Measurements from ENCODE around the gene TRMT10A. TPM values are rescaled to one million over a fixed set of nuclear protein-coding genes. Genes with fewer than 3 reads are reported as not detected.

The TRMT10A gene
- total and polyA plus RNA-seq, 2 of the 13 experiments (the other 11 are each of a cell fraction or from before 2014, with no cell fraction given) = 3.9 to 12.6 TPM

DNA sequence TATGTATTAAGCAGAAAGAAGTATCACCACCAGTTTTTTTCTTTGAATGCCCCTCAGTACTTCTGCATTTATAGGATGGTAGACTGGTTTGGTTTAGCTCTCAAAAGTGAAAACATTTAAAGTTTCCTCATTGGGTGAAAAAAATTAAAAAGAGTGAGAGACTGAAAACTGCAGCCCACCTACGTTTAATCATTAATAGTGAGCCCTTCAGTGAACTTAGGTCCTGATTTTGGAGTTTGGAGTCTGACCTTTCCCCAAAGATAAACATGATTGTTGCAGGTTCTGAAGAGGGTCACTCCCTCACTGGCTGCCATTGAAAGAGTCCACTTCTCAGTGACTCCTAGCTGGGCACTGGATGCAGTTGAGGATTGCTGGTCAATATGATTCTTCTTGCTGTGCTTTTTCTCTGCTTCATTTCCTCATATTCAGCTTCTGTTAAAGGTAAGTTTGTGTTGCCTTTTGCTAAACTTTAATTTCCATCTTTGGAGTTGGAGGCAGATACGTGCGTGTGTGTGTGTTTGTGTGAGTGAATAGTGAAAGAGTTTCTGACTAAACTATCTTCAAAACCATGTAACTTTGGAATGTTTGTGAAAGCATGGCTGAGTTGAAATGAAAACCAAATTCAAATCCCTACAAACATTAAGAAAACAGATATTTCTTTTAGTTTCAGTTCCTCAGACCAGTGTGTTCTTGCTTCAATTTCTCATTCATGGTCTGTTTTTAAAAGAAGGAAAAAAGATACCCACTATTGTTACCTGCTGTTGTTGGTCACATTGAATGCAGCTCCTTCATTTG lies 10.9 kb upstream of the TRMT10A start, which contains the start of gene MTTP (continued):
- TF ChIP-seq, protein P1, sequence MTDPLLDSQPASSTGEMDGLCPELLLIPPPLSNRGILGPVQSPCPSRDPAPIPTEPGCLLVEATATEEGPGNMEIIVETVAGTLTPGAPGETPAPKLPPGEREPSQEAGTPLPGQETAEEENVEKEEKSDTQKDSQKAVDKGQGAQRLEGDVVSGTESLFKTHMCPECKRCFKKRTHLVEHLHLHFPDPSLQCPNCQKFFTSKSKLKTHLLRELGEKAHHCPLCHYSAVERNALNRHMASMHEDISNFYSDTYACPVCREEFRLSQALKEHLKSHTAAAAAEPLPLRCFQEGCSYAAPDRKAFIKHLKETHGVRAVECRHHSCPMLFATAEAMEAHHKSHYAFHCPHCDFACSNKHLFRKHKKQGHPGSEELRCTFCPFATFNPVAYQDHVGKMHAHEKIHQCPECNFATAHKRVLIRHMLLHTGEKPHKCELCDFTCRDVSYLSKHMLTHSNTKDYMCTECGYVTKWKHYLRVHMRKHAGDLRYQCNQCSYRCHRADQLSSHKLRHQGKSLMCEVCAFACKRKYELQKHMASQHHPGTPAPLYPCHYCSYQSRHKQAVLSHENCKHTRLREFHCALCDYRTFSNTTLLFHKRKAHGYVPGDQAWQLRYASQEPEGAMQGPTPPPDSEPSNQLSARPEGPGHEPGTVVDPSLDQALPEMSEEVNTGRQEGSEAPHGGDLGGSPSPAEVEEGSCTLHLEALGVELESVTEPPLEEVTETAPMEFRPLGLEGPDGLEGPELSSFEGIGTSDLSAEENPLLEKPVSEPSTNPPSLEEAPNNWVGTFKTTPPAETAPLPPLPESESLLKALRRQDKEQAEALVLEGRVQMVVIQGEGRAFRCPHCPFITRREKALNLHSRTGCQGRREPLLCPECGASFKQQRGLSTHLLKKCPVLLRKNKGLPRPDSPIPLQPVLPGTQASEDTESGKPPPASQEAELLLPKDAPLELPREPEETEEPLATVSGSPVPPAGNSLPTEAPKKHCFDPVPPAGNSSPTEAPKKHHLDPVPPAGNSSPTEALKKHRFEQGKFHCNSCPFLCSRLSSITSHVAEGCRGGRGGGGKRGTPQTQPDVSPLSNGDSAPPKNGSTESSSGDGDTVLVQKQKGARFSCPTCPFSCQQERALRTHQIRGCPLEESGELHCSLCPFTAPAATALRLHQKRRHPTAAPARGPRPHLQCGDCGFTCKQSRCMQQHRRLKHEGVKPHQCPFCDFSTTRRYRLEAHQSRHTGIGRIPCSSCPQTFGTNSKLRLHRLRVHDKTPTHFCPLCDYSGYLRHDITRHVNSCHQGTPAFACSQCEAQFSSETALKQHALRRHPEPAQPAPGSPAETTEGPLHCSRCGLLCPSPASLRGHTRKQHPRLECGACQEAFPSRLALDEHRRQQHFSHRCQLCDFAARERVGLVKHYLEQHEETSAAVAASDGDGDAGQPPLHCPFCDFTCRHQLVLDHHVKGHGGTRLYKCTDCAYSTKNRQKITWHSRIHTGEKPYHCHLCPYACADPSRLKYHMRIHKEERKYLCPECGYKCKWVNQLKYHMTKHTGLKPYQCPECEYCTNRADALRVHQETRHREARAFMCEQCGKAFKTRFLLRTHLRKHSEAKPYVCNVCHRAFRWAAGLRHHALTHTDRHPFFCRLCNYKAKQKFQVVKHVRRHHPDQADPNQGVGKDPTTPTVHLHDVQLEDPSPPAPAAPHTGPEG (CRISPR knock-in tag; IDR thresholded peaks at IDR 0.05) = no peak
- TF ChIP-seq ZNF180 (CRISPR knock-in tag; IDR thresholded peaks at IDR 0.05; ENCODE audit: borderline replicate concordance, low read depth) (no peak), SMAD1 (CRISPR knock-in tag; IDR thresholded peaks at IDR 0.05; ENCODE audit: borderline replicate concordance, low read depth) (no peak), GABPA (IDR thresholded peaks at IDR 0.05; ENCODE audit: low read depth, low read length) (no peak), GABPA (CRISPR knock-in tag; IDR thresholded peaks at IDR 0.05; ENCODE audit: low read depth) (no peak), FOXC1 (CRISPR knock-in tag; IDR thresholded peaks at IDR 0.05; ENCODE audit: borderline replicate concordance) (no peak), NR2C2 (CRISPR knock-in tag; IDR thresholded peaks at IDR 0.05; ENCODE audit: borderline replicate concordance) (peak; percentile 88), ZNF367 (CRISPR knock-in tag; IDR thresholded peaks at IDR 0.05; ENCODE audit: borderline replicate concordance) (no peak), ZNF709 (CRISPR knock-in tag; IDR thresholded peaks at IDR 0.05) (no peak), SRSF9 (IDR thresholded peaks at IDR 0.05; ENCODE audit: borderline replicate concordance, insufficient read depth, low read depth, low read length, poor library complexity, severe bottlenecking) (no peak), RFXANK (CRISPR knock-in tag; IDR thresholded peaks at IDR 0.05) (no peak), BRD4 (CRISPR knock-in tag; IDR thresholded peaks at IDR 0.05) (peak; percentile 63; the same call in 1 of the 2 replicates), ZNF616 (CRISPR knock-in tag; IDR thresholded peaks at IDR 0.05; ENCODE audit: low read depth) (no peak), FOSL2 (CRISPR knock-in tag; IDR thresholded peaks at IDR 0.05) (0 out of 2 replicates have a peak, but pooled peaks have one; percentile 27), IRF2 (CRISPR knock-in tag; IDR thresholded peaks at IDR 0.05) (peak; percentile 56; the same call in 1 of the 2 replicates), SNAI1 (CRISPR knock-in tag; IDR thresholded peaks at IDR 0.05; ENCODE audit: borderline replicate concordance) (no peak)
- TF ChIP-seq, protein P2, sequence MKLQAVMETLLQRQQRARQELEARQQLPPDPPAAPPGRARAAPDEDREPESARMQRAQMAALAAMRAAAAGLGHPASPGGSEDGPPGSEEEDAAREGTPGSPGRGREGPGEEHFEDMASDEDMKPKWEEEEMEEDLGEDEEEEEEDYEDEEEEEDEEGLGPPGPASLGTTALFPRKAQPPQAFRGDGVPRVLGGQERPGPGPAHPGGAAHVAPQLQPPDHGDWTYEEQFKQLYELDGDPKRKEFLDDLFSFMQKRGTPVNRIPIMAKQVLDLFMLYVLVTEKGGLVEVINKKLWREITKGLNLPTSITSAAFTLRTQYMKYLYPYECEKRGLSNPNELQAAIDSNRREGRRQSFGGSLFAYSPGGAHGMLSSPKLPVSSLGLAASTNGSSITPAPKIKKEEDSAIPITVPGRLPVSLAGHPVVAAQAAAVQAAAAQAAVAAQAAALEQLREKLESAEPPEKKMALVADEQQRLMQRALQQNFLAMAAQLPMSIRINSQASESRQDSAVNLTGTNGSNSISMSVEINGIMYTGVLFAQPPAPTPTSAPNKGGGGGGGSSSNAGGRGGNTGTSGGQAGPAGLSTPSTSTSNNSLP (IDR thresholded peaks at IDR 0.05; ENCODE audit: low read depth, low read length) = peak; percentile 77
- TF ChIP-seq, protein P3, sequence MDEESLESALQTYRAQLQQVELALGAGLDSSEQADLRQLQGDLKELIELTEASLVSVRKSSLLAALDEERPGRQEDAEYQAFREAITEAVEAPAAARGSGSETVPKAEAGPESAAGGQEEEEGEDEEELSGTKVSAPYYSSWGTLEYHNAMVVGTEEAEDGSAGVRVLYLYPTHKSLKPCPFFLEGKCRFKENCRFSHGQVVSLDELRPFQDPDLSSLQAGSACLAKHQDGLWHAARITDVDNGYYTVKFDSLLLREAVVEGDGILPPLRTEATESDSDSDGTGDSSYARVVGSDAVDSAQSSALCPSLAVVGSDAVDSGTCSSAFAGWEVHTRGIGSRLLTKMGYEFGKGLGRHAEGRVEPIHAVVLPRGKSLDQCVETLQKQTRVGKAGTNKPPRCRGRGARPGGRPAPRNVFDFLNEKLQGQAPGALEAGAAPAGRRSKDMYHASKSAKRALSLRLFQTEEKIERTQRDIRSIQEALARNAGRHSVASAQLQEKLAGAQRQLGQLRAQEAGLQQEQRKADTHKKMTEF (CRISPR knock-in tag; IDR thresholded peaks at IDR 0.05) = peak; percentile 57; the same call in 1 of the 2 replicates
- TF ChIP-seq, protein P4, sequence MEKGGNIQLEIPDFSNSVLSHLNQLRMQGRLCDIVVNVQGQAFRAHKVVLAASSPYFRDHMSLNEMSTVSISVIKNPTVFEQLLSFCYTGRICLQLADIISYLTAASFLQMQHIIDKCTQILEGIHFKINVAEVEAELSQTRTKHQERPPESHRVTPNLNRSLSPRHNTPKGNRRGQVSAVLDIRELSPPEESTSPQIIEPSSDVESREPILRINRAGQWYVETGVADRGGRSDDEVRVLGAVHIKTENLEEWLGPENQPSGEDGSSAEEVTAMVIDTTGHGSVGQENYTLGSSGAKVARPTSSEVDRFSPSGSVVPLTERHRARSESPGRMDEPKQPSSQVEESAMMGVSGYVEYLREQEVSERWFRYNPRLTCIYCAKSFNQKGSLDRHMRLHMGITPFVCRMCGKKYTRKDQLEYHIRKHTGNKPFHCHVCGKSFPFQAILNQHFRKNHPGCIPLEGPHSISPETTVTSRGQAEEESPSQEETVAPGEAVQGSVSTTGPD (CRISPR knock-in tag; IDR thresholded peaks at IDR 0.05) = no peak

All from HepG2 (cell line).